Left lung (tissue), 10 donors: Measurements from ENCODE around the gene NDEL1. TPM values are rescaled to one million over a fixed set of nuclear protein-coding genes. Genes with fewer than 3 reads are reported as not detected.

ENCODE experiments used
- ATAC-seq: fragments of 200-7000 bp; cut with Tn5 transposase; one replicate; pipeline ENCODE4 v1.9.1; 2020; ENCODE audit warnings: moderate library complexity
- DNase-seq, 4 donors: peaks; one replicate each; pipeline ENCODE4 v3.0.0-alpha.2; 2013 to 2020
- H3K27ac ChIP-seq, 2 donors: fragments of 200-600 bp; sonication (generic) in 1 of 2; one replicate each; pipeline versions ENCODE4 v1.5.0 to v1.8.0; 2020 to 2021
- H3K27me3 ChIP-seq, 2 donors: fragments of 200-600 bp; sonication (generic) in 1 of 2; one replicate each; pipeline versions ENCODE4 v1.5.0 to v1.8.0; 2020 to 2021
- H3K36me3 ChIP-seq, 2 donors: fragments of 200-600 bp; sonication (generic) in 1 of 2; one replicate each; pipeline versions ENCODE4 v1.5.0 to v1.8.0; 2020 to 2021
- H3K4me1 ChIP-seq, 2 donors: fragments of 200-600 bp; one replicate each; pipeline ENCODE4 v1.8.0; 2021
- H3K4me3 ChIP-seq, 2 donors: fragments of 200-600 bp; sonication (generic) in 1 of 2; one replicate each; pipeline versions ENCODE4 v1.5.0 to v1.8.0; 2020 to 2021; ENCODE audit warnings: mild to moderate bottlenecking in 1 of 2
- H3K9me3 ChIP-seq, 2 donors: fragments of 200-600 bp; sonication (generic) in 1 of 2; one replicate each; pipeline versions ENCODE4 v1.5.0 to v1.8.0; 2020 to 2021
- CTCF ChIP-seq, 2 donors: fragments of 200-600 bp; sonication (generic) in 1 of 2; IDR thresholded peaks; one replicate each; pipeline versions ENCODE4 v1.5.0 to v1.8.0; 2021; ENCODE audit warnings: antibody characterized with exemption in 2 of 2
- intact Hi-C, 2 donors: fragments of 100-400 bp; cut with DNase I; formaldehyde crosslinking; loops; one replicate each; pipeline versions ENCODE4 v1.11.2 to v1.14.2; 2022
- polyA plus RNA-seq, 6 donors: library from polyadenylated mRNA; unstranded; fragments of 120-200 nt; gene quantifications; one replicate each; pipeline ENCODE4 v1.2.1, GENCODE V29; 2013; ENCODE audit not compliant: insufficient read length in 6 of 6
- total RNA-seq, 2 donors: library from RNA; stranded (reverse); fragmentation: NEBNext Ultra II Directional; extraction: Animal tissue kit (Norgen Biotek cat#: 25700); gene quantifications; one replicate each; pipeline ENCODE4 v1.2.1, GENCODE V29; 2021
- donor health status: DM: no; HTN: yes; CAD: no.
- donor health status: DM: no; HTN: no; CAD: no.

NDEL1 gene
- total and polyA plus RNA-seq, 8 donors = 57.7 to 84.1 (median 71.0) TPM

- intact Hi-C loops = loop anchor here in 1 of 2 donors (10.0 kb wide), 2 partner anchors 331 to 371 kb away; partner anchors contain the start of gene CCDC42
- H3K36me3 ChIP-seq = no peaks in the 10 kb centered on the region
- H3K4me3 ChIP-seq = peak overlapping the region in 1 of 2 donors; percentile 27
- H3K27ac ChIP-seq = peak overlapping the region; percentile 3 to 82
- TF ChIP-seq CTCF (IDR thresholded peaks at IDR 0.05) = no peak
- DNase-seq (no peak), ATAC-seq (no peak)
- no peaks in the 10 kb centered on the region for H3K9me3 ChIP-seq
- H3K4me1 ChIP-seq = peaks cover 0 to 46% of the 10 kb centered on the region in 2 donors
- no peaks in the 10 kb centered on the region for H3K27me3 ChIP-seq
These were observed 22.4 kb upstream of the NDEL1 start for GRCh38 chr17:8413328-8413727.

GRCh38 chr17:8413938-8414337 lies 21.7 kb upstream of the NDEL1 start:
- intact Hi-C loops = loop anchor here in 1 of 2 donors (10.0 kb wide), 2 partner anchors 331 to 371 kb away; partner anchors contain the start of gene CCDC42
- Histone ChIP-seq H3K27ac (peak overlapping the region in 1 of 2 donors; percentile 82), H3K36me3 (no peaks in the 10 kb centered on the region), H3K9me3 (no peaks in the 10 kb centered on the region), H3K4me1 (peaks cover 0 to 51% of the 10 kb centered on the region in 2 donors), H3K27me3 (no peaks in the 10 kb centered on the region), H3K4me3 (peak overlapping the region in 1 of 2 donors; percentile 27)
- DNase-seq (no peak), ATAC-seq (no peak)
- TF ChIP-seq CTCF (IDR thresholded peaks at IDR 0.05) = no peak

- DNase-seq = no peak
- H3K9me3 ChIP-seq = no peaks in the 10 kb centered on the region
- intact Hi-C loops = loop anchor here in 1 of 2 donors (10.0 kb wide), 2 partner anchors 327 to 367 kb away; partner anchors contain the start of gene CCDC42
- peak overlapping the region in 1 of 2 donors; percentile 86 for H3K27ac ChIP-seq
- peaks cover 6 to 56% of the 10 kb centered on the region in 2 donors for H3K4me1 ChIP-seq
- no peaks in the 10 kb centered on the region for H3K27me3 ChIP-seq
- H3K36me3 ChIP-seq = no peaks in the 10 kb centered on the region
- no peak for ATAC-seq
- H3K4me3 ChIP-seq = no peak overlapping the region
- TF ChIP-seq CTCF (IDR thresholded peaks at IDR 0.05) = no peak
These were observed 17.9 kb upstream of the NDEL1 start for GRCh38 chr17:8417806-8418205.

- H3K27me3 ChIP-seq = no peaks in the 10 kb centered on the region
- H3K27ac ChIP-seq = peak overlapping the region in 1 of 2 donors; percentile 86
- DNase-seq = no peak
- H3K4me1 ChIP-seq = peaks cover 6 to 51% of the 10 kb centered on the region in 2 donors
- no peaks in the 10 kb centered on the region for H3K36me3 ChIP-seq
- intact Hi-C loops = loop anchor here in 1 of 2 donors (10.0 kb wide), 2 partner anchors 326 to 366 kb away; partner anchors contain the start of gene CCDC42
- H3K4me3 ChIP-seq = no peak overlapping the region
- ATAC-seq = no peak
- TF ChIP-seq CTCF (IDR thresholded peaks at IDR 0.05) = no peak
- no peaks in the 10 kb centered on the region for H3K9me3 ChIP-seq
These were observed 17.2 kb upstream of the NDEL1 start for GRCh38 chr17:8418471-8418870.

- H3K9me3 ChIP-seq = no peaks in the 10 kb centered on the region
- H3K27me3 ChIP-seq = no peaks in the 10 kb centered on the region
- intact Hi-C loops = loop anchor here in 1 of 2 donors (10.0 kb wide), 2 partner anchors 325 to 365 kb away; partner anchors contain the start of gene CCDC42
- peaks cover 6 to 51% of the 10 kb centered on the region in 2 donors for H3K4me1 ChIP-seq
- DNase-seq (no peak), ATAC-seq (no peak)
- H3K27ac ChIP-seq = peak overlapping the region in 1 of 2 donors; percentile 86
- H3K36me3 ChIP-seq = no peaks in the 10 kb centered on the region
- no peak for TF ChIP-seq CTCF (IDR thresholded peaks at IDR 0.05)
- no peak overlapping the region for H3K4me3 ChIP-seq
These were observed 16.4 kb upstream of the NDEL1 start for GRCh38 chr17:8419305-8419704.
